Chondrocyte (in vitro differentiated cells): ENCODE data around the gene DLGAP4. TPM values are rescaled to one million over a fixed set of nuclear protein-coding genes. Genes with fewer than 3 reads are reported as not detected.
A peak's percentile ranks its signal among the peaks of the same experiment; 100 is the strongest.

Experiments
- DNase-seq: peaks from one replicate; pipeline ENCODE4 v3.0.0; 2021; ENCODE audit warnings: mixed read lengths, low spot score
- H3K27ac Mint-ChIP-seq: one replicate; pipeline ENCODE4 v1.8.0; 2021; ENCODE audit warnings: mild to moderate bottlenecking, moderate library complexity, mixed read lengths; ENCODE audit not compliant: unreplicated experiment
- H3K27me3 Mint-ChIP-seq: 2 replicates; pipeline ENCODE4 v1.8.0; 2021; ENCODE audit warnings: low read depth, mixed read lengths
- H3K36me3 Mint-ChIP-seq: 2 replicates; pipeline ENCODE4 v1.8.0; 2021; ENCODE audit warnings: low read depth, mixed read lengths
- H3K4me1 Mint-ChIP-seq: 2 replicates; pipeline ENCODE4 v1.8.0; 2021; ENCODE audit warnings: low read depth, mild to moderate bottlenecking, mixed read lengths
- H3K4me3 Mint-ChIP-seq: one replicate; pipeline ENCODE4 v1.8.0; 2021; ENCODE audit warnings: mild to moderate bottlenecking, moderate library complexity, mixed read lengths; ENCODE audit not compliant: unreplicated experiment
- H3K9me3 Mint-ChIP-seq: 2 replicates; pipeline ENCODE4 v1.8.0; 2021; ENCODE audit warnings: low read depth, mixed read lengths
- total RNA-seq: library from RNA; stranded (reverse); gene quantifications from 3 replicates; pipeline ENCODE4 v1.2.1, GENCODE V29; 2021
- TF ChIP-seq, protein P1 (sequence below): fragments of 200-600 bp; sonication (generic); IDR thresholded peaks from 2 replicates; pipeline ENCODE4 v1.5.0; 2021; ENCODE audit warnings: antibody characterized with exemption, mild to moderate bottlenecking, moderate library complexity

The DLGAP4 gene
- total RNA-seq, 1 donor from 2014 or later: 161 TPM

DNA sequence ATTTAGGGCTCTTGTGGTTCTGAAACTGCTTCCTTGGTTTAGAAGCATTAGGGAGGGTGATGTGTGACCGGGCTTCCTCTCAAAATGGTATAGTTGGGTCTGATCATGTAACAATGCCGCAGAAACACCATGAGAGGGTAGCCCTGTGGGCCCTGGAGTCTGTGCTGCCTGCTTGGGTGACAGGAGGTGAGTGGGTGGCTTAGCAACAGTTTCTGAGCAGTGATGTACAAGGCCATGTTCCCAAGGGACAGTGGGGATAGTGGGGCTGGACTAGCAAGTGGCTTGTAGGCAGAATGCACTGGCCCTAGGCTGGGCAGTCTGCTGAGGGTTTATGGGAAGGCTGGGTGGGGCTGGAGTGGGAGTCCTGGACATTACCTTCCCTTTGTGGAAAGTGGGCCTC is 128.2 kb downstream of the DLGAP4 start:
- Mint-ChIP-seq H3K27ac (no peak overlapping the region), H3K4me1 (no peaks in the 10 kb centered on the region), H3K36me3 (no peaks in the 10 kb centered on the region), H3K4me3 (no peak overlapping the region), H3K9me3 (no peaks in the 10 kb centered on the region), H3K27me3 (peaks cover 7% of the 10 kb centered on the region)
- DNase-seq: no peak
- TF ChIP-seq, protein P1, sequence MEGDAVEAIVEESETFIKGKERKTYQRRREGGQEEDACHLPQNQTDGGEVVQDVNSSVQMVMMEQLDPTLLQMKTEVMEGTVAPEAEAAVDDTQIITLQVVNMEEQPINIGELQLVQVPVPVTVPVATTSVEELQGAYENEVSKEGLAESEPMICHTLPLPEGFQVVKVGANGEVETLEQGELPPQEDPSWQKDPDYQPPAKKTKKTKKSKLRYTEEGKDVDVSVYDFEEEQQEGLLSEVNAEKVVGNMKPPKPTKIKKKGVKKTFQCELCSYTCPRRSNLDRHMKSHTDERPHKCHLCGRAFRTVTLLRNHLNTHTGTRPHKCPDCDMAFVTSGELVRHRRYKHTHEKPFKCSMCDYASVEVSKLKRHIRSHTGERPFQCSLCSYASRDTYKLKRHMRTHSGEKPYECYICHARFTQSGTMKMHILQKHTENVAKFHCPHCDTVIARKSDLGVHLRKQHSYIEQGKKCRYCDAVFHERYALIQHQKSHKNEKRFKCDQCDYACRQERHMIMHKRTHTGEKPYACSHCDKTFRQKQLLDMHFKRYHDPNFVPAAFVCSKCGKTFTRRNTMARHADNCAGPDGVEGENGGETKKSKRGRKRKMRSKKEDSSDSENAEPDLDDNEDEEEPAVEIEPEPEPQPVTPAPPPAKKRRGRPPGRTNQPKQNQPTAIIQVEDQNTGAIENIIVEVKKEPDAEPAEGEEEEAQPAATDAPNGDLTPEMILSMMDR: no peak

DNA sequence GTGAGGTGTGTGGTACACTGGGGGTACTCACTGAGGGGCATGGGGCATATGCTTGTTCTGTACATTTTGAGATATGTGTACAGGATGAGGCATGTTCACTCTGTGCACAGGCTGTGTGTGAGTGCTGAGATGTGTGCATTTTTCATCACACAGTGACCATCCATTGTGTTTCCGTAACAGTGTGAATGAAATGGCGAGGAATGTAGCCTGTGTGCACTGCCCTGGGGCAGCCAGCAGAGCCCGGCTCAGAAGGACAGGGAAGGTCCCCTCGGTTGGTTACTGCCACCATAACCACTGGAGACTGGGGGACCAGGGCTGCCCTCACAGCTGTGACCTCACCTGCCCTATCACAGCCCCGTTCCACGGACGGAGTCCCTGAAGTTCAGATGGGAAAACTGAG is 129.0 kb downstream of the DLGAP4 start:
- no peaks in the 10 kb centered on the region for H3K36me3 Mint-ChIP-seq
- H3K4me3 Mint-ChIP-seq: no peak overlapping the region
- H3K27ac Mint-ChIP-seq: no peak overlapping the region
- H3K27me3 Mint-ChIP-seq: peaks cover 7% of the 10 kb centered on the region
- TF ChIP-seq, protein P1: no peak
- no peaks in the 10 kb centered on the region for H3K4me1 Mint-ChIP-seq
- H3K9me3 Mint-ChIP-seq: no peaks in the 10 kb centered on the region
- DNase-seq: no peak

DNA sequence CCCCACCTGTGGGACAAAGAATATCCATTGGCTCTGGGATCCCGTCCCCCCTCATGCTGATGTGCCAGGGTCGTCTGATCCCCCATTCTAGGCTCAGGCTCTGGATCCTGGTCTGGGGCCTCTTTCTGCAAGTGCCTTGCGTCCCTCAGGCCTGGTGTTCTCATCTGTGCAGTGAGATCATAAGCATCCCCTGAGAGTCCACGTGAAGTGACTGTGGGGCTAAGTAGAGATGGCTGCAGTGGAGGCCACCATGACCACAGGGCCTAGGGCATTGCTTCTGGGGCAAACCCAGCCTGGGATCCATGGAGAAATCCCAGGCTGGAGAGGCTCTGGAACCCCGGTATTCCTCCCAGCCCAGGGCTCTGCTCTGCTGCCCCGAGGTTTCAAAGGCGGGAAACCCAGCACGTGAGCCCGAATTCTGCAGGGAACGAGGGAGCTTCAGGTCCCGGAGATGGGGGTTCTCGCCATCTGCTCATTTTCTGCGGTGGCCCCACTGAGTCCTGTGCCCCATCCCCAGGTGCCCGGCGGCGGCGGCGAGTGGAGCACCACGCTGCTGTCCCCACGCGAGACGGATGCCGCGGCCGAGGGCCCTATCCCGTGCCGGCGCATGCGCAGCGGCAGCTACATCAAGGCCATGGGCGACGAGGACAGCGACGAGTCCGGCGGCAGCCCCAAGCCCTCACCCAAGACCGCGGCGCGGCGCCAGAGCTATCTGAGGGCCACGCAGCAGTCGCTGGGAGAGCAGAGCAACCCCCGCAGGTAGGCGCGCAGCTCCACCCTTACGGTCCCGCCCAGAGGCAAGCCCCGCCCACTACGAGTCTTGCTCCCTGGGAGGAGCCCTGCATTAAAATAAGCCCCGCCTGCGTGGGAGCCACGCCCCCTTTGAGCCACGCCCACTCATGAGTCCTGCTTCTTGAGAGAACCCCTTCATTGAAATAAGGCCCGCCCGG is 129.7 kb downstream of the DLGAP4 start:
- H3K27me3 Mint-ChIP-seq: peaks cover 7% of the 10 kb centered on the region
- no peak overlapping the region for H3K27ac Mint-ChIP-seq
- no peak for DNase-seq
- TF ChIP-seq, protein P1: no peak
- no peaks in the 10 kb centered on the region for H3K9me3 Mint-ChIP-seq
- H3K36me3 Mint-ChIP-seq: no peaks in the 10 kb centered on the region
- peak overlapping the region; percentile 41 for H3K4me3 Mint-ChIP-seq
- no peaks in the 10 kb centered on the region for H3K4me1 Mint-ChIP-seq

GRCh38 chr20:36439040-36439730 is 133.0 kb downstream of the DLGAP4 start:
- no peak overlapping the region for H3K4me3 Mint-ChIP-seq
- DNase-seq: no peak

GRCh38 chr20:36439731-36440072 is 133.6 kb downstream of the DLGAP4 start:
- H3K27me3 Mint-ChIP-seq: peaks cover 9% of the 10 kb centered on the region
- no peak overlapping the region for H3K27ac Mint-ChIP-seq
- no peaks in the 10 kb centered on the region for H3K36me3 Mint-ChIP-seq
- TF ChIP-seq, protein P1: peak; percentile 69
- no peak overlapping the region for H3K4me3 Mint-ChIP-seq
- H3K9me3 Mint-ChIP-seq: no peaks in the 10 kb centered on the region
- no peak for DNase-seq
- no peaks in the 10 kb centered on the region for H3K4me1 Mint-ChIP-seq

More at GRCh38 chr20:36439040-36439730, 133.0 kb downstream of the DLGAP4 start:
- H3K4me1 Mint-ChIP-seq: no peaks in the 10 kb centered on the region
- no peak overlapping the region for H3K27ac Mint-ChIP-seq
- H3K9me3 Mint-ChIP-seq: no peaks in the 10 kb centered on the region
- TF ChIP-seq, protein P1: peak; percentile 94
- H3K27me3 Mint-ChIP-seq: peaks cover 11% of the 10 kb centered on the region
- no peaks in the 10 kb centered on the region for H3K36me3 Mint-ChIP-seq
